Stimulated activated CD4-positive, alpha-beta T cell treated with anti-CD3 and anti-CD28 coated beads, Interleukin-12 subunit alpha, Interleukin-12 subunit beta, amount 100 ng/mL, for 4 hours (primary cell): ENCODE results near the gene CNTN3.

Source experiments
- DNase-seq: peaks from one replicate; pipeline ENCODE4 v3.0.0-alpha.2; 2020

The CNTN3 gene

GRCh38 chr3:74606996-74607395 lies 7.5 kb downstream of the CNTN3 start:
- DNase-seq = no peak

GRCh38 chr3:74605437-74605836 lies 9.0 kb downstream of the CNTN3 start:
- DNase-seq = no peak

- DNase-seq = no peak
These were observed 11.2 kb downstream of the CNTN3 start for GRCh38 chr3:74603292-74603691.

GRCh38 chr3:74602471-74602870 lies 12.0 kb downstream of the CNTN3 start:
- DNase-seq = no peak

GRCh38 chr3:74601793-74602192 lies 12.7 kb downstream of the CNTN3 start:
- no peak for DNase-seq

- no peak for DNase-seq
These were observed 14.9 kb downstream of the CNTN3 start for GRCh38 chr3:74599564-74599963.

- DNase-seq = no peak
These were observed 21.3 kb downstream of the CNTN3 start for GRCh38 chr3:74593152-74593551.

GRCh38 chr3:74592359-74592758 lies 22.1 kb downstream of the CNTN3 start:
- DNase-seq = no peak

- DNase-seq = no peak
These were observed 22.5 kb downstream of the CNTN3 start for GRCh38 chr3:74591946-74592345.

GRCh38 chr3:74591342-74591741 lies 23.1 kb downstream of the CNTN3 start:
- no peak for DNase-seq

- DNase-seq = no peak
These were observed 23.7 kb downstream of the CNTN3 start for GRCh38 chr3:74590620-74591262.

- no peak for DNase-seq
These were observed 29.7 kb downstream of the CNTN3 start for GRCh38 chr3:74584782-74585181.

- DNase-seq = no peak
These were observed 31.5 kb downstream of the CNTN3 start for GRCh38 chr3:74582982-74583381.

- no peak for DNase-seq
These were observed 38.6 kb downstream of the CNTN3 start for GRCh38 chr3:74575857-74576256.

- DNase-seq = no peak
These were observed 43.3 kb downstream of the CNTN3 start for GRCh38 chr3:74571118-74571517.
